GM10266 (cell line): Measurements from ENCODE around the gene EIPR1.

Experiments
- DNase-seq: peaks from one replicate; pipeline ENCODE4 v3.0.0; 2012; ENCODE audit errors: extremely low spot score
- TF ChIP-seq, protein P1 (sequence below): IDR thresholded peaks from 2 replicates; pipeline ENCODE4 v1.5.1; 2012; ENCODE audit warnings: mild to moderate bottlenecking, low read depth; ENCODE audit not compliant: control insufficient read depth, insufficient read depth; ENCODE audit errors: missing control alignments

EIPR1 gene

DNA sequence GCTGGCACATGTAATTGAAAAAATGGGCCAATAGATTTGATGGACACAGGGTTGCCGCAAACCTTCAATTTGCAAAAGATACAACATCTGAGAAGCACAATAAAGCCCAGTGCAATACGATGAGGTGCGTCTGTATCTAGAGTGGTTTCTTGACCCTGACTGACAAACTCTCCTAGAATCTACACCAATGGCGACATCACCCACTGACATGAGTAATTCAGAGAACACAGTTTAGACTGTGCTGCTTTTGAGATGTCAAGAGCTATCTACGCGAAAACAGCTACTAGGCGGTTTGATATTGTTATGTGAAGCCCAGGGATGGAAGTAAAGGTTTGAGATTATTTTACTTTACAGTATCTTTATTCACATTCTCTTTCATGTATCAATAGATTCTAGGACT, 104.9 kb downstream of the EIPR1 start:
- DNase-seq, result no peak
- TF ChIP-seq, protein P1, sequence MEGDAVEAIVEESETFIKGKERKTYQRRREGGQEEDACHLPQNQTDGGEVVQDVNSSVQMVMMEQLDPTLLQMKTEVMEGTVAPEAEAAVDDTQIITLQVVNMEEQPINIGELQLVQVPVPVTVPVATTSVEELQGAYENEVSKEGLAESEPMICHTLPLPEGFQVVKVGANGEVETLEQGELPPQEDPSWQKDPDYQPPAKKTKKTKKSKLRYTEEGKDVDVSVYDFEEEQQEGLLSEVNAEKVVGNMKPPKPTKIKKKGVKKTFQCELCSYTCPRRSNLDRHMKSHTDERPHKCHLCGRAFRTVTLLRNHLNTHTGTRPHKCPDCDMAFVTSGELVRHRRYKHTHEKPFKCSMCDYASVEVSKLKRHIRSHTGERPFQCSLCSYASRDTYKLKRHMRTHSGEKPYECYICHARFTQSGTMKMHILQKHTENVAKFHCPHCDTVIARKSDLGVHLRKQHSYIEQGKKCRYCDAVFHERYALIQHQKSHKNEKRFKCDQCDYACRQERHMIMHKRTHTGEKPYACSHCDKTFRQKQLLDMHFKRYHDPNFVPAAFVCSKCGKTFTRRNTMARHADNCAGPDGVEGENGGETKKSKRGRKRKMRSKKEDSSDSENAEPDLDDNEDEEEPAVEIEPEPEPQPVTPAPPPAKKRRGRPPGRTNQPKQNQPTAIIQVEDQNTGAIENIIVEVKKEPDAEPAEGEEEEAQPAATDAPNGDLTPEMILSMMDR, result no peak

DNA sequence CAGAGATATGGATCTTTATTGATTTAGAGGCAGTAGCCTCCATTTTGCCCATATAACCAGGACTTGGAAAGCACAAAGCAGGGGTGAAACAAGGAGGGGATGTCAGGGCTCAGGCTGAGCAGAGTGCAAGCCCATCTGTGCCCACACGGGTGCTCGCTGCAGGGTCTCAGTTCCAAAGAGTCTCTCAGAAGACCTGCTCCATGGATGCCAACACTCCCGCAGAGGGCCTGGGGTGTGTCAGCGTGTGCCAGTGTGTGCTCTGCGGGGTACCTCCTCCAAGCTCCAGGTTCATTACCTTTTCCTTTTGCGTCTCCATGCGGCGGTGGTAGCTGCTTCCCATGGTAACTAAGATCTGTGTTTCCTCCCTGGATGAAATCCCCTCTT, 107.5 kb downstream of the EIPR1 start:
- TF ChIP-seq, protein P1, result no peak
- DNase-seq, result no peak

DNA sequence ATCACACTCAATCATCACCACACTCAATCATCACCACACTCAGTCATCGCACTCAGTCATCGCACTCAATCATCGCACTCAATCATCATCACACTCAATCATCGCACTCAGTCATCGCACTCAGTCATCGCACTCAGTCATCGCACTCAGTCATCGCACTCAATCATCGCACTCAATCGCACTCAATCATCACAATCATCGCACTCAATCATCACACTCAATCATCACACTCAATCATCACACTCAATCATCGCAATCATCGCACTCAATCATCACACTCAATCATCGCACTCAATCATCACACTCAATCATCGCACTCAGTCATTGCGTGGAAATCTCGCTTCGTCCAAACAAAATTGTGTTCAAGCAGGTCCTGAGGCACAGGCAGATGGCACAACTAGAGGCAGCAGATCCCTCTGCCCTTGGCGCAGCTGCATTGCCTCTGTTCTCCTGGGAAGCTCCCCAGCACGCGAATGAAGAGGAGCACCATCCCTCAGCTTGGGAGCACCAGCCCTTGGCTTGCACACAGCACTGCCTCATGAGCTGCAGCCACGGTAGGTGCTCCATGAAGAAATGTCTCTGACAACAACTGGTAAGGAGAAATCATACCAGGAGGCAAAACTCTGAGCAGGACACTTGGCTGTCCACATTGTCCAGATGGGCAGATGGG, 108.1 kb downstream of the EIPR1 start:
- TF ChIP-seq, protein P1, result no peak
- no peak for DNase-seq

DNA sequence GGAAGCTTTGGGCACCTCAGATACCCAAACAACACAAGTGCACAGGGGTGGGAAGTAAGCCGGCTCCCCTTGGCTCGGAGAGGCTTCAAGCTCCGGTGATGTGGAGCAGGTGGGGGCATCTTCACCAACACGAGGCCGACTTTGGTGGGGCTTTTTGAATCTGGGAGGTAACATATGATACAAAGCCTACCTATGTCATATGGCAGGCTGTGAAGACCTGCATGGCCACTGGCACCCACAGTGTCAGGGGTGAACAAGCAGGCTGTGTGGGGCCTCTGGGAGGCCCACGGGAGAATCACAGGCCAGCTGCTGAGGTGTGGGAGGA, 109.0 kb downstream of the EIPR1 start:
- TF ChIP-seq, protein P1, result no peak
- no peak for DNase-seq

DNA sequence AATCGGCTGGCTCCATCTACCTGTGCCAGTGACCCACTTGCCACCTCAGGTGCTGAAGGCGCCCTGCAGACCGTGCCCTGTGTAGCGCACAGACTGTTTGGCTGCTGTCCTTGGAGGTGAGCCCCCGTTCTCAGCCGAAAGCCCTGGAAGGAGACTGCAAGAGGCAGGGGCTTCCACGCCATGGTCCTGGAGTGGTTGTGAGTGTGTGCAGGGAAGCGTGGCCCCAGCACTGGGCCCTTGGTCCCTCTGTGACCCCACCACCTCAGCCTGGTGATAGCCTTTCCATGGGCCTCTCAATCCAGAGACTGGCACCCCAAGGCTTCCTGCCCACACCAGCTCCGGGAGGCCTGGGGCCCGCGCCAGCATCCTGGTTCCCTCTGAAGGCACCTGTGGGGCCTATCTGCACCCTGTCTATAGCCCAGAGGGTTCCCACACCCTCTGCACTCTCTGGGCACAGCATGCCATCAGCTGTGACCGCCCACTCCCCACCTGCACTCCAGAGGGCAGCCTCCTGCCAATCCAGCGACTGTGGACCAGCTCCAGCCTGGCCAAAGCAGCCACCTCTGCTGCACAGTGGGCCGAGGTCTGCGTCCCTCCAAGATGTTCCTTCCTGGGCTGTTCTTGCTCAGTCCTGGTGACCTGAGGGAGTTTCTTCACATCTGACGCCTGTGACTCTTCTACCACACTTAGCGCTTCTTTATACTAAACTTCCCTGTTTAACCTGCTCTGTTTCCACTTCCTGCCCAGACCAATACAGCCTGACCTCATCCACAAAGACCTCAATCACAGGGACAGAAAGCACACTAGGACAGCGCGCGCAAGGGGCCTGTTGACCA, 109.5 kb downstream of the EIPR1 start:
- TF ChIP-seq, protein P1, result no peak
- DNase-seq, result no peak

DNA sequence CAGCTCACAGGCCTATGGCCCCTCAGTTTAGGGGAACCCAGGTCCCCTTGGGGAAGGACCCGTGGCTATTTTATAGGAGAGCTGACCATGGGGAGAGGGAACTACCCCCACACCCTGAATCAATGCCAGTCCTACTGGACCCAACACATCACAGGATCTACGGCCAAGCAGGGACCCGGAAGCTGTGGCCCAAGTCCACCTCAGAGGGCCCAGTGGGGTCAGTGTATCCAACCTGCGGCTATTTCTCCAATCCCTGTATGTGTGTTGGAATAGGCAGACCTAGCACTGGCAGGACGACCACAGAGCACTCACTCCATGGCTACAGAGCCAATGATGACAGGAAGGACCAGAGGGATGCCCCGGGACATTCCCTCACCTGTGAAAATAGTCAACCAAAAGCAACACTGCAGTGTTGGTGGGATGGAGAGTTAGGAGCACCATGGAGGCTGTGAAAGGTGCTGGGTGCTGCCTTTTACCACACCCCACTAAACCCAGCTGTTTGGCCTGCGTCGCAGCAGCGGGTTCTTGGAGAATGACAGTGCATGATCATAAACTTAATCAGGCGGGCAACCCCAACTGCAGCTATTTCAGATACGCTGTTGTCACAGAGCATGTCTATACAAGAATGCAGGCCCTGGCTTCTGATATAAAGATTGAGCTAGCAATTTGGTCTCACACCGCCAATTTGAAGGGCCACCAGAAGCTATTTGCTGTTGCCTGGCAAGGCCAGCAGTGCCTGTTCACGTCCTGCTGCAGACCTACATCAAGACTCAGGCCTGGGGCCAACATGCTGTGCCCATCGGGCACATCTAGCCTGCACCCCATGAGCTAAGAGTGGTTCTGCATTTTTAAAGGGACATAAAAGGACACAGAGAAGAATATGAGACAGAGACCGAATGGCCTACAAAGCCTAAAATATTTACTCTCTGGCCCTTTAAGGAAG, 110.4 kb downstream of the EIPR1 start:
- TF ChIP-seq, protein P1, result no peak
- DNase-seq, result no peak
